ENCODE data around the gene ESF1. TPM values are rescaled to one million over a fixed set of nuclear protein-coding genes. Genes with fewer than 3 reads are reported as not detected.

ESF1 gene
- total and polyA plus RNA-seq, 9 of the 15 experiments (the other 6 are each of a cell fraction or from before 2014, with no cell fraction given): 7.0 to 30.4 (median 18.6) TPM

DNA sequence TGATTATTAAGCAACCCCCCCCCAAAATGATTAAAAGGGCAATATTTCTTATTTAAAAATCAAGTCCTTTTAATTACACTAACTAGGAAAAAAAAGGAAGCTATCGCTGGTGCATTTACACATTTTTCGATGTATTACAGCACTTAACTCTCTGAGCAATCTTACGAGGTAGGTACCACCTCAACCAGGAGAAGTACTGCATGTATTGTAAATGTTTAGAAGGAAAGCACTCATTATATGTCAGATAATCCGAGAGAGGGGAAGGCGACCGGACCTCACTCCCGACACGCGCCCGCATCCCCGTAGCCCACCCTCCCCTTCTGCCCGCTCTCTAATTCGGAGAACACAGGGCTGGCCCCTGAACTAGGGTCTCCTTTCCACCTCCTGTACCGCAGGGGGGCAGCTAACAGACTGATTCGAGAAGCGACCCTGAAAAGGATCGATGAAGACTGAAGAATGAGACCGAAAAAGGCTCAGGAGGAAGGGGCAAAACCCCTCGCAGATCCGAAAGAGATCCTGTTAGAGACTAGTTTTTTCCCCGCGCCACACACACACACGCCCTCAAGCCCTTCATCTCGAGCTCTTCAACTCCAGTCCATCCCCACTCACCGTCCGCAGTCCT lies 337 bp downstream of the ESF1 start:
- DNase-seq (ENCODE audit: extremely low read depth in 1 of 4, low spot score in 3 of 4): peak in 2 of 4 experiments; percentile 23 to 27
- H3K4me3 ChIP-seq: peak overlapping the region; percentile 73
- peak overlapping the region; percentile 90 for H3K27ac ChIP-seq (ENCODE audit: extremely low read depth, low read depth, low read length)
- intact Hi-C loops (cut with micrococcal nuclease) (loop anchor here (5.0 kb wide), 1 partner anchor 128 kb away; no protein-coding TSS in a partner anchor), in situ Hi-C loops (cut with MboI) (no loop called here)
- CTCF ChIA-PET (ENCODE audit: low intra/inter-chr PET ratio): no interaction called here
- H3K9ac ChIP-seq (ENCODE audit: insufficient read depth in 1 of 2, low read depth in 2 of 2, low read length in 2 of 2): peak overlapping the region; percentile 83 to 94
- WGBS (ENCODE audit: insufficient coverage, low coverage, missing lambda C conversion rate): 0% methylated on average over 9 of the region's 26 CpGs
- peak overlapping the region; percentile 98 for H3K4me2 ChIP-seq (ENCODE audit: insufficient read depth, low read length)
- no peaks in the 10 kb centered on the region for H3K27me3 ChIP-seq (ENCODE audit: control insufficient read depth in 2 of 2, insufficient read depth in 2 of 2, low read length in 2 of 2)
- H3K9me1 ChIP-seq (ENCODE audit: control insufficient read depth, insufficient read depth, low read length): no peaks in the 10 kb centered on the region
- H3K79me2 ChIP-seq (ENCODE audit: control insufficient read depth, insufficient read depth, low read length): peaks cover 88% of the 10 kb centered on the region
- BruUV-seq (replicated peaks): TSS peak; percentile 55
- no peak for FAIRE-seq
- peak overlapping the region; percentile 95 for H2AFZ ChIP-seq (ENCODE audit: low read depth, low read length)
- peak; percentile 47 for ATAC-seq
- POLR2A ChIA-PET: interaction anchor here (1.2 kb wide), 1 partner anchor 18 kb away, joined by 6 read pairs; no protein-coding TSS in a partner anchor
- H4K20me1 ChIP-seq (replicated peaks; ENCODE audit: control insufficient read depth, insufficient read depth, low read length): no peaks in the 10 kb centered on the region
- peaks cover 61% of the 10 kb centered on the region for H3K36me3 ChIP-seq (ENCODE audit: control insufficient read depth, insufficient read depth, low read length)
- H3K9me3 ChIP-seq (replicated peaks; ENCODE audit: control insufficient read depth, insufficient read depth, low read depth, low read length): no peaks in the 10 kb centered on the region
- peaks cover 3 to 5% of the 10 kb centered on the region in 2 experiments; a peak in 3 of 5 replicates for H3K4me1 ChIP-seq (replicated peaks in 1 of 2; ENCODE audit: control insufficient read depth in 2 of 2, insufficient read depth in 2 of 2, low read length in 2 of 2)
- TF ChIP-seq, protein P1, sequence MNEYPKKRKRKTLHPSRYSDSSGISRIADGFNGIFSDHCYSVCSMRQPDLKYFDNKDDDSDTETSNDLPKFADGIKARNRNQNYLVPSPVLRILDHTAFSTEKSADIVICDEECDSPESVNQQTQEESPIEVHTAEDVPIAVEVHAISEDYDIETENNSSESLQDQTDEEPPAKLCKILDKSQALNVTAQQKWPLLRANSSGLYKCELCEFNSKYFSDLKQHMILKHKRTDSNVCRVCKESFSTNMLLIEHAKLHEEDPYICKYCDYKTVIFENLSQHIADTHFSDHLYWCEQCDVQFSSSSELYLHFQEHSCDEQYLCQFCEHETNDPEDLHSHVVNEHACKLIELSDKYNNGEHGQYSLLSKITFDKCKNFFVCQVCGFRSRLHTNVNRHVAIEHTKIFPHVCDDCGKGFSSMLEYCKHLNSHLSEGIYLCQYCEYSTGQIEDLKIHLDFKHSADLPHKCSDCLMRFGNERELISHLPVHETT (CRISPR knock-in tag; conservative IDR thresholded peaks at IDR 0.05 in 1 of 2, IDR thresholded peaks at IDR 0.05 in 1 of 2): peak in 1 of 2 experiments; percentile 48; a peak in 1 of 4 replicates
- TF ChIP-seq, protein P2, sequence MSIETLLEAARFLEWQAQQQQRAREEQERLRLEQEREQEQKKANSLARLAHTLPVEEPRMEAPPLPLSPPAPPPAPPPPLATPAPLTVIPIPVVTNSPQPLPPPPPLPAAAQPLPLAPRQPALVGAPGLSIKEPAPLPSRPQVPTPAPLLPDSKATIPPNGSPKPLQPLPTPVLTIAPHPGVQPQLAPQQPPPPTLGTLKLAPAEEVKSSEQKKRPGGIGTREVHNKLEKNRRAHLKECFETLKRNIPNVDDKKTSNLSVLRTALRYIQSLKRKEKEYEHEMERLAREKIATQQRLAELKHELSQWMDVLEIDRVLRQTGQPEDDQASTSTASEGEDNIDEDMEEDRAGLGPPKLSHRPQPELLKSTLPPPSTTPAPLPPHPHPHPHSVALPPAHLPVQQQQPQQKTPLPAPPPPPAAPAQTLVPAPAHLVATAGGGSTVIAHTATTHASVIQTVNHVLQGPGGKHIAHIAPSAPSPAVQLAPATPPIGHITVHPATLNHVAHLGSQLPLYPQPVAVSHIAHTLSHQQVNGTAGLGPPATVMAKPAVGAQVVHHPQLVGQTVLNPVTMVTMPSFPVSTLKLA (conservative IDR thresholded peaks at IDR 0.05): no peak
- TF ChIP-seq, protein P3, sequence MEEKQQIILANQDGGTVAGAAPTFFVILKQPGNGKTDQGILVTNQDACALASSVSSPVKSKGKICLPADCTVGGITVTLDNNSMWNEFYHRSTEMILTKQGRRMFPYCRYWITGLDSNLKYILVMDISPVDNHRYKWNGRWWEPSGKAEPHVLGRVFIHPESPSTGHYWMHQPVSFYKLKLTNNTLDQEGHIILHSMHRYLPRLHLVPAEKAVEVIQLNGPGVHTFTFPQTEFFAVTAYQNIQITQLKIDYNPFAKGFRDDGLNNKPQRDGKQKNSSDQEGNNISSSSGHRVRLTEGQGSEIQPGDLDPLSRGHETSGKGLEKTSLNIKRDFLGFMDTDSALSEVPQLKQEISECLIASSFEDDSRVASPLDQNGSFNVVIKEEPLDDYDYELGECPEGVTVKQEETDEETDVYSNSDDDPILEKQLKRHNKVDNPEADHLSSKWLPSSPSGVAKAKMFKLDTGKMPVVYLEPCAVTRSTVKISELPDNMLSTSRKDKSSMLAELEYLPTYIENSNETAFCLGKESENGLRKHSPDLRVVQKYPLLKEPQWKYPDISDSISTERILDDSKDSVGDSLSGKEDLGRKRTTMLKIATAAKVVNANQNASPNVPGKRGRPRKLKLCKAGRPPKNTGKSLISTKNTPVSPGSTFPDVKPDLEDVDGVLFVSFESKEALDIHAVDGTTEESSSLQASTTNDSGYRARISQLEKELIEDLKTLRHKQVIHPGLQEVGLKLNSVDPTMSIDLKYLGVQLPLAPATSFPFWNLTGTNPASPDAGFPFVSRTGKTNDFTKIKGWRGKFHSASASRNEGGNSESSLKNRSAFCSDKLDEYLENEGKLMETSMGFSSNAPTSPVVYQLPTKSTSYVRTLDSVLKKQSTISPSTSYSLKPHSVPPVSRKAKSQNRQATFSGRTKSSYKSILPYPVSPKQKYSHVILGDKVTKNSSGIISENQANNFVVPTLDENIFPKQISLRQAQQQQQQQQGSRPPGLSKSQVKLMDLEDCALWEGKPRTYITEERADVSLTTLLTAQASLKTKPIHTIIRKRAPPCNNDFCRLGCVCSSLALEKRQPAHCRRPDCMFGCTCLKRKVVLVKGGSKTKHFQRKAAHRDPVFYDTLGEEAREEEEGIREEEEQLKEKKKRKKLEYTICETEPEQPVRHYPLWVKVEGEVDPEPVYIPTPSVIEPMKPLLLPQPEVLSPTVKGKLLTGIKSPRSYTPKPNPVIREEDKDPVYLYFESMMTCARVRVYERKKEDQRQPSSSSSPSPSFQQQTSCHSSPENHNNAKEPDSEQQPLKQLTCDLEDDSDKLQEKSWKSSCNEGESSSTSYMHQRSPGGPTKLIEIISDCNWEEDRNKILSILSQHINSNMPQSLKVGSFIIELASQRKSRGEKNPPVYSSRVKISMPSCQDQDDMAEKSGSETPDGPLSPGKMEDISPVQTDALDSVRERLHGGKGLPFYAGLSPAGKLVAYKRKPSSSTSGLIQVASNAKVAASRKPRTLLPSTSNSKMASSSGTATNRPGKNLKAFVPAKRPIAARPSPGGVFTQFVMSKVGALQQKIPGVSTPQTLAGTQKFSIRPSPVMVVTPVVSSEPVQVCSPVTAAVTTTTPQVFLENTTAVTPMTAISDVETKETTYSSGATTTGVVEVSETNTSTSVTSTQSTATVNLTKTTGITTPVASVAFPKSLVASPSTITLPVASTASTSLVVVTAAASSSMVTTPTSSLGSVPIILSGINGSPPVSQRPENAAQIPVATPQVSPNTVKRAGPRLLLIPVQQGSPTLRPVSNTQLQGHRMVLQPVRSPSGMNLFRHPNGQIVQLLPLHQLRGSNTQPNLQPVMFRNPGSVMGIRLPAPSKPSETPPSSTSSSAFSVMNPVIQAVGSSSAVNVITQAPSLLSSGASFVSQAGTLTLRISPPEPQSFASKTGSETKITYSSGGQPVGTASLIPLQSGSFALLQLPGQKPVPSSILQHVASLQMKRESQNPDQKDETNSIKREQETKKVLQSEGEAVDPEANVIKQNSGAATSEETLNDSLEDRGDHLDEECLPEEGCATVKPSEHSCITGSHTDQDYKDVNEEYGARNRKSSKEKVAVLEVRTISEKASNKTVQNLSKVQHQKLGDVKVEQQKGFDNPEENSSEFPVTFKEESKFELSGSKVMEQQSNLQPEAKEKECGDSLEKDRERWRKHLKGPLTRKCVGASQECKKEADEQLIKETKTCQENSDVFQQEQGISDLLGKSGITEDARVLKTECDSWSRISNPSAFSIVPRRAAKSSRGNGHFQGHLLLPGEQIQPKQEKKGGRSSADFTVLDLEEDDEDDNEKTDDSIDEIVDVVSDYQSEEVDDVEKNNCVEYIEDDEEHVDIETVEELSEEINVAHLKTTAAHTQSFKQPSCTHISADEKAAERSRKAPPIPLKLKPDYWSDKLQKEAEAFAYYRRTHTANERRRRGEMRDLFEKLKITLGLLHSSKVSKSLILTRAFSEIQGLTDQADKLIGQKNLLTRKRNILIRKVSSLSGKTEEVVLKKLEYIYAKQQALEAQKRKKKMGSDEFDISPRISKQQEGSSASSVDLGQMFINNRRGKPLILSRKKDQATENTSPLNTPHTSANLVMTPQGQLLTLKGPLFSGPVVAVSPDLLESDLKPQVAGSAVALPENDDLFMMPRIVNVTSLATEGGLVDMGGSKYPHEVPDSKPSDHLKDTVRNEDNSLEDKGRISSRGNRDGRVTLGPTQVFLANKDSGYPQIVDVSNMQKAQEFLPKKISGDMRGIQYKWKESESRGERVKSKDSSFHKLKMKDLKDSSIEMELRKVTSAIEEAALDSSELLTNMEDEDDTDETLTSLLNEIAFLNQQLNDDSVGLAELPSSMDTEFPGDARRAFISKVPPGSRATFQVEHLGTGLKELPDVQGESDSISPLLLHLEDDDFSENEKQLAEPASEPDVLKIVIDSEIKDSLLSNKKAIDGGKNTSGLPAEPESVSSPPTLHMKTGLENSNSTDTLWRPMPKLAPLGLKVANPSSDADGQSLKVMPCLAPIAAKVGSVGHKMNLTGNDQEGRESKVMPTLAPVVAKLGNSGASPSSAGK (IDR thresholded peaks at IDR 0.05): peak; percentile 82
- no peak for TF ChIP-seq RUNX1 (IDR thresholded peaks at IDR 0.05; ENCODE audit: low read depth)
- peak; percentile 83; the same call in 1 of the 2 replicates for TF ChIP-seq POLR2A (conservative IDR thresholded peaks at IDR 0.05)
- TF ChIP-seq FOXK1 (CRISPR knock-in tag; IDR thresholded peaks at IDR 0.05; ENCODE audit: borderline replicate concordance): no peak

Data from K562 (cell line).